GM12864 (cell line): ENCODE data around the gene MB21D2.

ENCODE experiments used
- DNase-seq: peaks from one replicate; pipeline ENCODE4 v3.0.0-alpha.2; 2011; ENCODE audit warnings: low read depth
- H3K4me3 ChIP-seq: 2 replicates; pipeline ENCODE4 v1.5.1; 2011; ENCODE audit warnings: mild to moderate bottlenecking, low read depth, low read length, control low read depth
- TF ChIP-seq, protein P1 (sequence below): IDR thresholded peaks from 2 replicates; pipeline ENCODE4 v1.5.1; 2011; ENCODE audit warnings: low read depth, mild to moderate bottlenecking, moderate library complexity, low read length, control low read depth, inconsistent platforms; ENCODE audit errors: missing control alignments

MB21D2 gene

DNA sequence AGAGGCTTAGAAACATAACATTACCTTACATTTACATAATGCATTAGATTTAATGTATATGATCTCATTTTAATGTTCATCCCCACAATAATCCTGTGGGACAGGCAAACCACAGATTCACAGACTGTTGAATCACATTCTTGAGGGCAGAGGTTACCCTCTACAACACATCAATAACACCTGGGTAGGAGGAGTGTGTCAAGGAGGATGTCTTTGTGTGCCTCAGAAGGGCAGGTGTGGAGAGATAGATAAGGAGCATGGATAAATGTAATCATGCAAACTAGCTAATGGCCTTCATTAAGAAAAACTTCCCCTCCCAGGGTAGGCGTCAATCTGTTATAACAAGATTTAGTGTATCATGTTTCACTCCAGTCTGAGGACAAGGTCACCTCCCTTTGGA, 12.9 kb upstream of the MB21D2 start:
- H3K4me3 ChIP-seq = no peak overlapping the region
- no peak for DNase-seq
- TF ChIP-seq, protein P1, sequence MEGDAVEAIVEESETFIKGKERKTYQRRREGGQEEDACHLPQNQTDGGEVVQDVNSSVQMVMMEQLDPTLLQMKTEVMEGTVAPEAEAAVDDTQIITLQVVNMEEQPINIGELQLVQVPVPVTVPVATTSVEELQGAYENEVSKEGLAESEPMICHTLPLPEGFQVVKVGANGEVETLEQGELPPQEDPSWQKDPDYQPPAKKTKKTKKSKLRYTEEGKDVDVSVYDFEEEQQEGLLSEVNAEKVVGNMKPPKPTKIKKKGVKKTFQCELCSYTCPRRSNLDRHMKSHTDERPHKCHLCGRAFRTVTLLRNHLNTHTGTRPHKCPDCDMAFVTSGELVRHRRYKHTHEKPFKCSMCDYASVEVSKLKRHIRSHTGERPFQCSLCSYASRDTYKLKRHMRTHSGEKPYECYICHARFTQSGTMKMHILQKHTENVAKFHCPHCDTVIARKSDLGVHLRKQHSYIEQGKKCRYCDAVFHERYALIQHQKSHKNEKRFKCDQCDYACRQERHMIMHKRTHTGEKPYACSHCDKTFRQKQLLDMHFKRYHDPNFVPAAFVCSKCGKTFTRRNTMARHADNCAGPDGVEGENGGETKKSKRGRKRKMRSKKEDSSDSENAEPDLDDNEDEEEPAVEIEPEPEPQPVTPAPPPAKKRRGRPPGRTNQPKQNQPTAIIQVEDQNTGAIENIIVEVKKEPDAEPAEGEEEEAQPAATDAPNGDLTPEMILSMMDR = no peak

DNA sequence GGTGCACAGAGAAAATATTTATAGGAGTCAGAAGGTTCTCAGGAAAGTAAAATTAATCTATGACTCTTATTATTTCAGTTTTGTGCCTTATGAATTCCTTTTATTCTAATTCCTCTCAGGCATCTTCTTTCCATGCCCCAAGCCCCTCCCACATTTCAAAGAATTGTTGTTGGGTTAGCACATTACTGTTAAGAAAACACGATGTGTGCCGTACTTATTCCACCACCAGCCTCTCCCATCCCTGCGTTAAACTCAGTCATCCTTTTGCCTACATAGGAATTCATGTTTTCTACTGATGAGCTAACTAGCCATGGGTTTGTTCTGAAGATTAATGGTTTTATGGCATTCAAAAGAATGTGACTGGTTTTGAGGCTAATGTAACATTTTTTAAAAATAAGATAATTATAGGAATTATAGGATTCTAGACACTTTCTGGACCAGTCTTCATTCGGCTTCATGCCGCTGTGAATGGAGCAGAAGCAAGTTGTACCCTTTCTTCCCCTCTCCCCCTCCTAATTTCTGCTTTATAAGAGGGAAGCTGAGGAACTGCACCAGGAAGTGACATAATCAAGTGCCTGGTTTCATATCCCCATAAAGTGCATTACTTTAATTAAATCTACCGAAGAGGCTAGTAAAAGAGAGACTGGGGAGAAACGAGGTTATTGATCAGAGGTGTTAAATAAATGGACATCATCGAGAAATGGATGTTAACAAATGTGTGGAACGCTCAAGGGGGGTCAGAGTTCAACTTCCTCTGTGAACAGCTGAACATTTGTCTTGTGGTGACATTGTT, 12.3 kb upstream of the MB21D2 start:
- DNase-seq = no peak
- H3K4me3 ChIP-seq = no peak overlapping the region
- TF ChIP-seq, protein P1 = no peak

DNA sequence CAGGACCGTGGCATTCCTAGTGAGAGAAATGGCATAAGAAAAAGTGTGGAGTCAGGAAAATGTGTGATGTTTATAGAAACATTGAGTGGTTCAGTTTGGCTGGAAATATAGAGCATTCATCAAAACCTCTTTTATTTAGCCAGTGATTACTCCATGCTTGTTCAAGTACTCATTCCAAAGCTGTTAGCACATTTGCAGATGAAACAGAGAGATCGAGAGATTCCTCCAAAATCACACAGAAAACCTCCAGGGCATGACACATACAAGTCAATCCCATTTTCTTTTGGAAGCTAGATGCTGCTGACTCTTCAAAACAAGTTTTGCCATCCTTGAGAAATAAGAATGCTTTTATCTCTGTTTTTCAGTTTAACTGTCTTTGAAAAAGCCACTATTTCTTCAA, 11.5 kb upstream of the MB21D2 start:
- DNase-seq = no peak
- TF ChIP-seq, protein P1 = no peak
- no peak overlapping the region for H3K4me3 ChIP-seq

DNA sequence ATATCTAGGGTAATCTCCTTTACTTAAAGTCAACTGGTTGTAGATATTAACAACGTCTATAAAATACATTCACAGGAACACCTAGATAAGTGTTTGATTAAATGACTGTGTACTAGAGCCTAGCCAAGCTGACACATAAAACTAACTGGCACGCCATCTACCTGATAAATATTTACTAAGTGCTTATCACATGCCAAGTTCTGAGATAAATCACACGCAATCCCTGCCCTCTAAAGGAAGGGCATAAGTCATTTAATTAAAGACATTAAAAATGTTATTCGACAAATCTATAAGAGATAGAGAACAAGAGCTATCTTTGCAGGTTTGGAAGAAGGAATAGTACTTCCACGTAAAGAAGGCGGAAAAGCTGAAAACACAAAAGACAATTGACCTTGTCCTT, 11.1 kb upstream of the MB21D2 start:
- DNase-seq = no peak
- H3K4me3 ChIP-seq = no peak overlapping the region
- TF ChIP-seq, protein P1 = no peak

DNA sequence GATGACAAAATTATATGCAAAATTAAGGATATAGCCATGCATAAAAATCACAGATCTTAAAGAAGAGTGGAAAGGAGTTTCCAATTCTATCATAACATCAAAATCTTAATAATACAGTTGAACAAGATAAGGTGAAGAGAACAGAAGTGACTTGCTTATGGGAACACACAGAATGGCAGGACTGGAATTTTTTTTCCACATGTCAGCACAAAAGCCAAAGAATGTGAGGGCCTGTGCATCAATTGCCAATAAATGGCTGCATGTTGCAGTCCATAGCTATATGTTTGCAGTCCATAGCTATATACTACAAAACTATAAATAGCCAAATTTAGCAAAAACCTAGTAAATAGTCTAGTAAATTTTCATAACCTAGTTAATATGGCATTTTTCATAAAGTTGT, 10.4 kb upstream of the MB21D2 start:
- H3K4me3 ChIP-seq = no peak overlapping the region
- no peak for DNase-seq
- TF ChIP-seq, protein P1 = no peak

DNA sequence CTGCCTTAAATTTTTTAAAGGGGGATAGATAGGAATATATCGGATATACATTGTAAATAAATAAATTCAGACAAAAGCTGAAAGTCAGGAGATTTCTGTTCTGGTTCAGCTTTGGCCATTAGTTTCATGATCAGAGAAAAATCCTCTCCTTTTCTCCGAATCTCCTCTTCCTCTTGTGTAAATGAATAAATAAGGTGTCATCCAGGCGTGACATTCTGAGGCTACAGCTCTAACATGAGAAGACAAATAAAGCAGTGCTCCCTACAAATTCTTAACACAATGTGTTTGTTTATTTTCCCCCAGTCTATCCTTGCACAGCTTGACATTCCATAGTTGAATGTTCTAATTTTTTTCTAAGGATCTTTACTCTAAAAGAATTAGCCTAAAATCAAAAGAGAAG, 9.4 kb upstream of the MB21D2 start:
- no peak for DNase-seq
- TF ChIP-seq, protein P1 = no peak
- H3K4me3 ChIP-seq = no peak overlapping the region

DNA sequence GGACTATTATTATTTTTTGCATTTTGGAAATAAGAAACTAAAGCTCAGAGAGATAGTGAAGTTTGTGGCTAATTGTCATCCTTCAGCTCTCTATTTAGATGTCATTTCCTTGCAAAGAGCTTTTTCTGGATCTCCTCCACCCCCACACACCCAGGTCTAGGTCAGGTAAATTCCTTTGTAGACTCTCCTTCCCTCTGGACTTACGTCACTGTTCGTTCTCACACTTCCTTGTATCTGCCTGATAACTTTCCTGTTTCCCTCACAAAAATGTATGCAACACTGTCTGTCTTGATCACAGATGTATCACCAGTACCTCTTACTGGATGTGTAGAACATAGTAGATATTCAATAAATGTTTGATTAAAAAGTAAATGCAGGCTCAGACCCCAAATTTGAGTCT, 6.1 kb upstream of the MB21D2 start:
- TF ChIP-seq, protein P1 = no peak
- DNase-seq = no peak
- no peak overlapping the region for H3K4me3 ChIP-seq
